IMR-90 (cell line): ENCODE measurements around the gene GMPPA. TPM values are rescaled to one million over a fixed set of nuclear protein-coding genes. Genes with fewer than 3 reads are reported as not detected.

ENCODE experiments used
- ATAC-seq: fragments of 200-7000 bp; cut with Tn5 transposase; 2 replicates; pipeline ENCODE4 v1.9.1; 2020; ENCODE audit warnings: low read depth, mild to moderate bottlenecking, moderate library complexity
- BruUV-seq: library from RNA; stranded (reverse); fragments of 400-500 nt; replicated peaks from 2 replicates; lab custom pipeline; 2021; lab: Mats Ljungman, UMichigan
- CTCF ChIA-PET: fragments of 300-600 bp; formaldehyde crosslinking; extraction: SDS; loops from one replicate; lab custom pipeline; 2021; ENCODE audit warnings: antibody characterized with exemption; lab: Yijun Ruan, JAX
- POLR2A ChIA-PET: fragments of 300-600 bp; sonication (Branson Sonifier 250); formaldehyde crosslinking; loops from one replicate; lab custom pipeline; 2022; ENCODE audit warnings: antibody characterized with exemption; ENCODE audit not compliant: unreplicated experiment; lab: Charles Lee
- DNase-seq: peaks from one replicate; pipeline ENCODE4 v3.0.0; 2013
- H2AFZ ChIP-seq: replicated peaks from 2 replicates; pipeline ENCODE3; 2013; ENCODE audit warnings: low read length, mild to moderate bottlenecking; ENCODE audit not compliant: poor library complexity
- H2AK5ac ChIP-seq: 2 replicates; pipeline ENCODE4 v1.6.1; 2013; ENCODE audit warnings: low read depth, low read length, inconsistent platforms
- H2AK9ac ChIP-seq: replicated peaks from 2 replicates; pipeline ENCODE3; 2013; ENCODE audit warnings: mild to moderate bottlenecking, low read depth, low read length, moderate library complexity; ENCODE audit not compliant: poor library complexity
- H2BK120ac ChIP-seq: 2 replicates; pipeline ENCODE4 v1.6.1; 2013; ENCODE audit warnings: low read depth, low read length, inconsistent platforms
- H2BK15ac ChIP-seq: 3 replicates; pipeline ENCODE4 v1.6.1; 2013; ENCODE audit warnings: low read depth, low read length, inconsistent platforms
- H2BK20ac ChIP-seq: 2 replicates; pipeline ENCODE4 v1.6.1; 2013; ENCODE audit warnings: low read depth, mild to moderate bottlenecking, inconsistent platforms, low read length, moderate library complexity
- H2BK5ac ChIP-seq: 2 replicates; pipeline ENCODE4 v1.6.1; 2013; ENCODE audit warnings: mild to moderate bottlenecking, low read depth, low read length, inconsistent platforms; ENCODE audit not compliant: poor library complexity, severe bottlenecking
- H3K14ac ChIP-seq: replicated peaks from 2 replicates; pipeline ENCODE4 v1.6.1; 2013; ENCODE audit warnings: low read depth, low read length, inconsistent platforms
- H3K18ac ChIP-seq: 2 replicates; pipeline ENCODE4 v1.6.1; 2013; ENCODE audit warnings: low read depth, low read length, control low read depth
- H3K23ac ChIP-seq: 2 replicates; pipeline ENCODE4 v1.6.1; 2013; ENCODE audit warnings: low read depth, low read length, inconsistent platforms
- H3K27ac ChIP-seq: 2 replicates; pipeline ENCODE4 v1.5.1; 2013; ENCODE audit warnings: mild to moderate bottlenecking, control low read depth, low read length; ENCODE audit not compliant: insufficient read depth
- H3K27me3 ChIP-seq: 2 replicates; pipeline ENCODE4 v1.6.1; 2013; ENCODE audit warnings: low read length; ENCODE audit not compliant: control insufficient read depth, insufficient read depth
- H3K36me3 ChIP-seq: 2 replicates; pipeline ENCODE4 v1.6.1; 2013; ENCODE audit warnings: low read length, mixed read lengths; ENCODE audit not compliant: control insufficient read depth, insufficient read depth
- H3K4ac ChIP-seq: 2 replicates; pipeline ENCODE4 v1.6.1; 2013; ENCODE audit warnings: low read depth, low read length, inconsistent platforms
- H3K4me1 ChIP-seq: 2 replicates; pipeline ENCODE4 v1.6.1; 2013; ENCODE audit warnings: low read length, mixed read lengths; ENCODE audit not compliant: control insufficient read depth, insufficient read depth
- H3K4me2 ChIP-seq: 2 replicates; pipeline ENCODE4 v1.6.1; 2013; ENCODE audit warnings: low read depth, mild to moderate bottlenecking, control low read depth, low read length, moderate library complexity
- H3K4me3 ChIP-seq: 2 replicates; pipeline ENCODE4 v1.5.1; 2013; ENCODE audit warnings: low read depth, mild to moderate bottlenecking, control low read depth, low read length, moderate library complexity; ENCODE audit not compliant: insufficient read depth
- H3K56ac ChIP-seq: 2 replicates; pipeline ENCODE4 v1.6.1; 2013; ENCODE audit warnings: low read length, inconsistent platforms; ENCODE audit not compliant: insufficient read depth; ENCODE audit errors: extremely low read depth
- H3K79me1 ChIP-seq, 2 experiments: 2 replicates each; pipeline ENCODE4 v1.6.1; 2013; ENCODE audit warnings: low read length in 2 of 2, inconsistent platforms in 1 of 2, low read depth in 1 of 2
- H3K9ac ChIP-seq: 2 replicates; pipeline ENCODE4 v1.6.1; 2013; ENCODE audit warnings: low read depth, low read length, control low read depth
- H3K9me1 ChIP-seq: 2 replicates; pipeline ENCODE4 v1.6.1; 2013; ENCODE audit warnings: low read length, inconsistent platforms; ENCODE audit not compliant: insufficient read depth
- H3K9me3 ChIP-seq: 2 replicates; pipeline ENCODE4 v1.6.1; 2013; ENCODE audit warnings: low read length; ENCODE audit not compliant: control insufficient read depth, insufficient read depth
- H4K20me1 ChIP-seq: 2 replicates; pipeline ENCODE4 v1.6.1; 2013; ENCODE audit warnings: low read length, inconsistent platforms; ENCODE audit not compliant: insufficient read depth
- H4K5ac ChIP-seq: 2 replicates; pipeline ENCODE4 v1.6.1; 2013; ENCODE audit warnings: mild to moderate bottlenecking, low read depth, low read length, control low read depth
- H4K8ac ChIP-seq, 2 experiments: 2 replicates each; pipeline ENCODE4 v1.6.1; 2013; ENCODE audit warnings: low read depth in 2 of 2, low read length in 2 of 2, control low read depth in 1 of 2, inconsistent platforms in 1 of 2
- H4K91ac ChIP-seq: 2 replicates; pipeline ENCODE4 v1.6.1; 2013; ENCODE audit warnings: low read depth, low read length, inconsistent platforms; ENCODE audit not compliant: insufficient read depth
- BHLHE40 ChIP-seq: fragments of 150-350 bp; IDR thresholded peaks from 2 replicates; pipeline ENCODE4 v1.6.1; 2016; ENCODE audit warnings: mild to moderate bottlenecking, low read depth, low read length
- CEBPB ChIP-seq: IDR thresholded peaks from 2 replicates; pipeline ENCODE4 v1.6.1; 2012; ENCODE audit warnings: low read depth, low read length, improper control_type of control experiment
- CHD1 ChIP-seq: IDR thresholded peaks from 2 replicates; pipeline ENCODE4 v1.6.1; 2012; ENCODE audit warnings: low read depth, low read length, improper control_type of control experiment
- FOS ChIP-seq: fragments of 150-350 bp; IDR thresholded peaks from 2 replicates; pipeline ENCODE4 v1.6.1; 2016; ENCODE audit warnings: low read depth, low read length
- MAFK ChIP-seq: IDR thresholded peaks from 2 replicates; pipeline ENCODE4 v1.6.1; 2012; ENCODE audit warnings: low read depth, low read length, improper control_type of control experiment
- MAZ ChIP-seq: IDR thresholded peaks from 2 replicates; pipeline ENCODE4 v1.6.1; 2012; ENCODE audit warnings: low read depth, mild to moderate bottlenecking, low read length, improper control_type of control experiment, moderate library complexity, borderline replicate concordance
- MXI1 ChIP-seq: IDR thresholded peaks from 2 replicates; pipeline ENCODE4 v1.6.1; 2012; ENCODE audit warnings: low read depth, mild to moderate bottlenecking, low read length, moderate library complexity, borderline replicate concordance
- NFE2L2 ChIP-seq: fragments of 150-350 bp; IDR thresholded peaks from 2 replicates; pipeline ENCODE4 v1.6.1; 2016; ENCODE audit warnings: low read depth, mild to moderate bottlenecking, low read length
- RFX5 ChIP-seq: IDR thresholded peaks from 2 replicates; pipeline ENCODE4 v1.8.0; 2012; ENCODE audit warnings: low read depth, mild to moderate bottlenecking, low read length, moderate library complexity
- whole genome bisulfite sequencing, 2 experiments: methylation state at CpG; one replicate each; pipeline versions ENCODE4 v1.1.5 to v1.1.7; 2013; ENCODE audit warnings: missing lambda C conversion rate in 2 of 2; ENCODE audit not compliant: insufficient read length in 1 of 2; ENCODE audit errors: extremely low coverage in 2 of 2; 5-methylcytosine and 5-hydroxymethylcytosine counted together
- dilution Hi-C: fragments of 300-500 bp; cut with HindIII; formaldehyde crosslinking; loops from one replicate; pipeline ENCODE4 v1.14.3; 2018; ENCODE audit warnings: low sequenced_read_pairs; ENCODE audit not compliant: unreplicated experiment
- in situ Hi-C: fragments of 300-500 bp; cut with MboI; formaldehyde crosslinking; loops from 3 replicates; pipeline ENCODE4 v1.14.3; 2019; ENCODE audit warnings: low sequenced_read_pairs, inconsistent platforms, mixed read lengths
- intact Hi-C: fragments of 100-400 bp; cut with micrococcal nuclease; formaldehyde crosslinking; loops from 2 replicates; pipeline ENCODE4 v1.10.0; 2022
- polyA plus RNA-seq, 3 experiments: library from polyadenylated mRNA; depleted of rRNA; stranded (reverse); fragments of >200 nt; gene quantifications; 2 replicates each; pipeline ENCODE4 v1.2.3, GENCODE V29; 2012; ENCODE audit warnings: low replicate concordance in 1 of 3
- total RNA-seq: library from RNA; depleted of rRNA; stranded (reverse); fragments of >200 nt; gene quantifications from 2 replicates; pipeline ENCODE4 v1.2.3, GENCODE V29; 2012
- TF ChIP-seq, protein P1 (sequence below): conservative IDR thresholded peaks from 2 replicates; pipeline ENCODE4 v1.5.1; 2012; ENCODE audit warnings: mild to moderate bottlenecking, low read depth, low read length, improper control_type of control experiment

Gene GMPPA
- total and polyA plus RNA-seq, 2 of the 4 experiments (the other 2 are of a cell fraction) = 103 to 134 TPM

DNA sequence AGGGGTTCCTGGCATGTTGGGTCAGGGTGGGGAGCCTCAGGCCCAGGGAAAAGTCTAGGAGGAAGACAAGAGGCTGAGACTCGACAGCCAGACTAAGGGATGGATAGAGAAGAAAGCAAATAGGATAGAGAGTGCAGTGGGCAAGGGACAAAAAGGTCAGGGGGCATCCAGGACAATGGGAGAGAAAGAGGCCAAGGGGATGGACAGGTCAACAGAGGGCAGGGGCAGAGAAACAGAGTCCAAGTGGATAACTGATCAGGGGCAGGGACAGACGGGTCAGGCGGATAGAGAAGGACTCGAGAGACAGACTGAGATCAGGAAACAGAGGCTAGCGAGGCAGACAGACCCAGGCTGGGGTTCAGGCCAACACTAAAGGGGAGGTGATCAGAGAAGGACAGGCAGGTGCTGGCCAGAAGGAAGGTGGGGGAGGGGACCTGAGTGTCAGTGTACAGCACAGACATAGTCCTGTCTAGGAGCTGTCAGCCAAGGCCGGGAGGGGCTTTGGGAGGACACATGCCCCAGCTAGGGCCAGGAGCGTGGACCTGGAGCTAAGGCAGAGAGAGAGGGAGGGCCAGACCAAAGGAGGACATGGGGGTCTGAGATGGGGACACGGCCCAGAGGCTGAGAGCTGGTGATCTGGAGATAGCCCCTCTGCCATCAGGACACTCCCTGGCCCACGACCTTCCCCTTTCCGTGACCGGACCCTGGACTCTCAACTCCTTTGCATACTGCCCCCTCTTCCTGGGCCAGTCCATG is 27.8 kb downstream of the GMPPA start:
- Histone ChIP-seq H4K5ac (no peak overlapping the region), H2AK5ac (no peak overlapping the region), H2BK20ac (no peak overlapping the region), H3K9me1 (no peaks in the 10 kb centered on the region), H3K36me3 (no peaks in the 10 kb centered on the region), H3K27me3 (peaks cover 51% of the 10 kb centered on the region), H2BK120ac (no peak overlapping the region), H2AK9ac (no peak overlapping the region), H4K91ac (no peak overlapping the region), H3K4me2 (no peak overlapping the region), H3K56ac (no peak overlapping the region), H3K79me1 (no peaks in the 10 kb centered on the region), H3K23ac (no peak overlapping the region), H2BK5ac (no peak overlapping the region), H3K18ac (no peak overlapping the region), H3K27ac (no peak overlapping the region), H3K9me3 (no peaks in the 10 kb centered on the region), H2BK15ac (no peak overlapping the region), H3K4ac (no peak overlapping the region), H2AFZ (no peak overlapping the region), H4K8ac (no peak overlapping the region), H3K9ac (no peak overlapping the region), H4K20me1 (no peaks in the 10 kb centered on the region; the same call in 1 of the 2 replicates), H3K14ac (no peak overlapping the region), H3K4me1 (peaks cover 10% of the 10 kb centered on the region), H3K4me3 (no peak overlapping the region)
- intact Hi-C loops = no loop called here
- ChIA-PET POLR2A (no interaction called here), CTCF (interaction anchor here (1.3 kb wide), 1 partner anchor 16 kb away, joined by 3 read pairs; no protein-coding TSS in a partner anchor)
- 76% methylated on average over 5 of the region's 11 CpGs; no CpG with 5 or more reads in 1 of the 2 experiments for WGBS, 2 experiments
- dilution Hi-C loops = no loop called here
- DNase-seq (no peak), ATAC-seq (no peak)
- TF ChIP-seq RFX5 (no peak), CHD1 (no peak), CEBPB (no peak), MAZ (no peak), MAFK (no peak), NFE2L2 (no peak), FOS (no peak), MXI1 (no peak), BHLHE40 (no peak)
- TF ChIP-seq, protein P1, sequence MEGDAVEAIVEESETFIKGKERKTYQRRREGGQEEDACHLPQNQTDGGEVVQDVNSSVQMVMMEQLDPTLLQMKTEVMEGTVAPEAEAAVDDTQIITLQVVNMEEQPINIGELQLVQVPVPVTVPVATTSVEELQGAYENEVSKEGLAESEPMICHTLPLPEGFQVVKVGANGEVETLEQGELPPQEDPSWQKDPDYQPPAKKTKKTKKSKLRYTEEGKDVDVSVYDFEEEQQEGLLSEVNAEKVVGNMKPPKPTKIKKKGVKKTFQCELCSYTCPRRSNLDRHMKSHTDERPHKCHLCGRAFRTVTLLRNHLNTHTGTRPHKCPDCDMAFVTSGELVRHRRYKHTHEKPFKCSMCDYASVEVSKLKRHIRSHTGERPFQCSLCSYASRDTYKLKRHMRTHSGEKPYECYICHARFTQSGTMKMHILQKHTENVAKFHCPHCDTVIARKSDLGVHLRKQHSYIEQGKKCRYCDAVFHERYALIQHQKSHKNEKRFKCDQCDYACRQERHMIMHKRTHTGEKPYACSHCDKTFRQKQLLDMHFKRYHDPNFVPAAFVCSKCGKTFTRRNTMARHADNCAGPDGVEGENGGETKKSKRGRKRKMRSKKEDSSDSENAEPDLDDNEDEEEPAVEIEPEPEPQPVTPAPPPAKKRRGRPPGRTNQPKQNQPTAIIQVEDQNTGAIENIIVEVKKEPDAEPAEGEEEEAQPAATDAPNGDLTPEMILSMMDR = no peak
- in situ Hi-C loops = no loop called here
- BruUV-seq = no TSS peak
